Inflammatory macrophage treated with lipopolysaccharide for 4 hours (primary cell): ENCODE data around the gene IRAK2.

Source experiments
- DNase-seq: peaks from one replicate; pipeline ENCODE4 v3.0.0-alpha.2; 2020

Gene IRAK2

DNA sequence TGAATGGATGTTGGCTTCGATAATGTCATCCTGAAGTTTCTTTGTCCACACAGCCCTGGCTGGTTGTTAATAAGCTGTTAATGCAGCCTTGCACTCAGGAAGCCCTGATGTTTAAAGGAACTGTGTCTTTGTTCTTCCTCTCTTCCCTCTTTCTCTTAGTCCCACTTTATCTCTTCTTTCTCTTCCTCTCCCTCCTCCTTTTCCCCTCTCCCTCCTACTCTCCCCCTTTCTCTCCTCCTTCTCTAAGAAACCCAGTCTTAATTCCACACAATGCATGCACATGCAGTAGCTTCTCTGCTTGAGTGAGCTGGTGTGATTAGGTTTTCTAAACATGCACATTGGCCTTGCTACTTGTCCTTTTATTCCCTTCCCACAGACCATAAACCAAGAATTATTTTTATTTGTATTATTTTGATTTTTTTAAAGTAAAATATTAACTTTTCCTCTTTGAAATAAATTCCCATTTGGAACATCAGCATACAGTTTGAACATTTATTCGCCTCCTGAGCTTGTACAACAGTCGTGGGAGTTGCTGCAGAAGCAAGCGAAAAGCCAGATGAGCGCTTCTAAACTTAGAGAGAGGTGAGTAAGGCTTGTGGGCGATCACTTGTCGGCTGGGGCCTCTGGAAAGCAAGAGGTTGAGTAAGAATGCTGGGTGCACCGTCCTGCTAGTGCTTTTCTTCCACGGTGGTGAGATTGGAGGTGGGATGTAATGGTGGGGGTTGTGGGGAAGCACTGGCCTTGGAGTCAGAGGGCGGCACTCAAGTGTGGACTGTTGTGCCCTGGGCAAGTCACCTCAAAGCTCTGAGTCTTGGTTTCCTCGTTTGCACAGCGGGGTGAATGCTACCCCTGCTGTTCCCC is 120.8 kb downstream of the IRAK2 start:
- no peak for DNase-seq

DNA sequence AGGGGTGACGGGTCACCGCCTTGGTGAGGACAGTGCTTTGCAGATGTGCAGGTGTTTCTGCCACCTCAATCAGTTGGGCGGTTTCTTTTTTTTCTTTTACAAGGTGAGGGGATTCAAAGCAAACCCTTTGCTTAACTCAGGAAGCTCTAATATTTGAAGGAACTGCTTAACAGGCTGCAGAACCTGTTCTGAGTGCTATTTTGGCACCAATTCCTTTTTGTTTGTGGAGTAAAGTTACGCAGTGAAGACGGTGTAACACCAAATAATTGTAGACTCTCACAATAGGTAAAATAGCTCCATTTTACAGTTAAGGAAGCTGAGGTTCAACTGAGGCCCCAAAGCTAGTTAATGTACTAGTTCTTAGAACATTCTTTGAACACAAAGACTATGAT is 121.4 kb downstream of the IRAK2 start:
- no peak for DNase-seq

DNA sequence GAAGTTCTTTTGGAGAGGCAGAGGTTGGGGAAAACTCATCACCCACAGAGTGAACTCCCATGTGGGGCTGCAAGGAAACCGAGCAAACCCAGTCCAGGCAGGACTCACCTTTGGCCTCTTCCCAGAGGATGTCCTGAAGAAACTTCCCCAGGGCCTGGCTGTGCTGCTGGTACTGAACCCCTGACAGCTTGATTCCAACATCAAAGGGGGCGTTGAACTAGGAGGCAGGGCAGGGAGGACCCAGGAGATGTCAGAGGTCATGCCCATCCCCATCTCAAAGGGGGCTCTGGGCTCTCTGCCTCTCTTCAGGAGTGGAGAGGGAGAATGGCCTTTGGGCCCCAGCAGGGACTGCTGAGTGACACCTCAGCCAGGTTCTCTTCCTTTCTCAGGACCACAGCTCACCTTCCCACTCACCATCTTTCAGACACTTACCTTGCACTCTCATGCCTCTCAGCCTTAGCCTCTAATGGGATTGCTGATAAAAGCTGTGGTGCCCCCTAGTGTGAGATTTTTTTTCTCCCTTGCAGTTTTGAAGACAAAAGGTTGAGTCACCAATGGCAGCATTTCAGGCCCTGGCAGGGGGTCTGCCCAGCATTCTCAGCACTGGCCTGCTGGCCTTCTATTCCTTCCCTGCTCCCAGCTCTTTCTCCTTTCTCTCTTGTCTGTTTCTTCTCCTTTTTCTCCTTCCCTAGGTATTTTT is 122.0 kb downstream of the IRAK2 start:
- DNase-seq, result no peak

DNA sequence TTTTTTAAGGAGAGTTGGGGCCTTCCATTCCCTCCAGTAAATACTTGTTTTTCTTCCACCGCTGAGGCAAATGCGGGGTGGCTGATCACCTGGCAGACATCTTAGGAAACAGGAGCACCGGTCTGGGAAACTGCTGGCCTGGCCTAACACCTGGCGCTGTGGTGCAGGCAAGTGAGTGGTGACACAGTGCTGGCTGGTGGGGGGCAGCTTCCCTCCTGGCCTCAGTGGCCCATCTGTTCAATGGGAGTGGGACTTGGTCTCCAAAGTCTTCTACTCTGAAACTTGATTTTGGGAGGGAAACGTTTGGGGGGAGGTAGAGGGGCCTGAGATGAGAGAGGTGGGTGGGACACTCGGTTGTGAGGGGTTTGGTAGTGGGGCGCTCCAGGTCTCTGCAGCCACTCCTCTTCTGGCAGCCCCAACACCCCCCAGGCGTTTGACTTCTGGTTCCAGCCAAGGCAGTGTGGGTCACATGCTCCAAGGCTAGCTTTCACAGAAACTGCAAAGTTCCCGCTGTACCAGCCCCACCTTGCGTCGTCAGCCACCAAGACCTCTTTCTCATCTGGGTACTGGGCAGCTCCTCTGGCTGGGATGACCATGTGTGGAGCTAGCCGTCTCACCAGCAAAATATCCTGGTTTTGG is 123.3 kb downstream of the IRAK2 start:
- no peak for DNase-seq

DNA sequence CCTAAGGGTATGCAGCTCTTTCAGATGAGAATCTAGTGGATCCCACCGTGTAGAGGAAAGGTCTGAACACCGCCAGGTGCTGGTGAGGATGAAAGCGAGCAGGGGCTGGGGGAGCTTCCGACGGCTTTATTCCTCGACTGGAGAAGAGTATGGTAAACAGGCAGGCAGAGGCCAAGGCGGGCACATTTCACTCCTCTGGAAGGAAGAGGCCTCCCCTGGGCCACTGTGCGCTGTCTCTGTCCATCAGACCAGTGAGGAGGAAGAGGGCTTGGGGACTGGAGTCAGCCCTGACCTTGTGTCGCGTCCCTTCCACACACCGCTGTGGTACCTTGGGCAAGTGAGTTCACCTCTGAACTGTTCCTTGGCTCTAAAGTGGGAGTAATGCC is 123.8 kb downstream of the IRAK2 start:
- DNase-seq, result no peak

DNA sequence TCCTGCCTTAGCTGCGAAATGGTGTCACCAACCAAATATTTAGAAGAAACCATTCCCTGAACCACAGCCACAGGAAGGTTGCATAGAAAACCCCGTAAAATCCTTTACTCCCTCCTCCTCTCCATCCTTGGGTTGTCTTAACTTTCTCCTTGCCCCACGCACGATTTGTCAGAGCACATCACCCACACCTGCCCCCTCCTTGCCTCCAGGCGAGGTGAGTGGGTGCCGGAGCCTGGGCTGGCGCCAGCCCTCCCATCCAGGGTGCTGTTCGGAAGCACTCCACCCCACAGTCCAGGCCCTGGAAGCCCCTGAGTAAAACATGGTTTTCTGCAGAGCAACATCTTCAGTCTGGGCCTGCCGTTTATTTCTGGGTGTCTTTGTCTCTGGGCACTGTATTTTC is 124.4 kb downstream of the IRAK2 start:
- DNase-seq, result no peak

DNA sequence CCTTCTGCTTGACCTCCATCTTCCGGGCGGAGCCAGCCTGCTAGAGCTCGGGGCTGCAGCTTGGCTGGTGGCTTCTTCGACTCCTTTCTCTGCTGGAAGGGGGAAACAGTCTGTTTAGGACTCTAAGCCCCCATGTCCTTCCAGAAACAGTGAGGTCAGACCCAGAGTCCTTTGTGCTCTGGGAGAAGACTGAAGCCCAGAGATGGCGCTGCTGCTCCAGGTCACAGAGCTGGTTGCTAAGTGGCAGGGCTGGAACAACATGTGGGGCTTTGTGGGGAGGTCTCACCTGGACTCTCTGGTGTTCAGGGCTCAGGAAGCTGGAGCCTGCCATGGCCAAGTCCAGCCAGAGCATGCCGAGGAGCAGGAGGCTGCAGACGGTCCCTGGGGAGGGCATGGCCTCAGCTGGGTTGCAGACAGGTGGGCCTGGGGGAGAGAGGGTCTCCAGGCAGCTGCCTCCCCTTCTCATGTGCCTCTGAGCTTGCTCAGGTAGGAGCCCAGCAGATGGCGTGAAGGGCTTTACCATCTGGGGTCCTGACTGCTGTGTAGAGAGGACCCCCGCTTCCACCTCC is 125.2 kb downstream of the IRAK2 start:
- no peak for DNase-seq

DNA sequence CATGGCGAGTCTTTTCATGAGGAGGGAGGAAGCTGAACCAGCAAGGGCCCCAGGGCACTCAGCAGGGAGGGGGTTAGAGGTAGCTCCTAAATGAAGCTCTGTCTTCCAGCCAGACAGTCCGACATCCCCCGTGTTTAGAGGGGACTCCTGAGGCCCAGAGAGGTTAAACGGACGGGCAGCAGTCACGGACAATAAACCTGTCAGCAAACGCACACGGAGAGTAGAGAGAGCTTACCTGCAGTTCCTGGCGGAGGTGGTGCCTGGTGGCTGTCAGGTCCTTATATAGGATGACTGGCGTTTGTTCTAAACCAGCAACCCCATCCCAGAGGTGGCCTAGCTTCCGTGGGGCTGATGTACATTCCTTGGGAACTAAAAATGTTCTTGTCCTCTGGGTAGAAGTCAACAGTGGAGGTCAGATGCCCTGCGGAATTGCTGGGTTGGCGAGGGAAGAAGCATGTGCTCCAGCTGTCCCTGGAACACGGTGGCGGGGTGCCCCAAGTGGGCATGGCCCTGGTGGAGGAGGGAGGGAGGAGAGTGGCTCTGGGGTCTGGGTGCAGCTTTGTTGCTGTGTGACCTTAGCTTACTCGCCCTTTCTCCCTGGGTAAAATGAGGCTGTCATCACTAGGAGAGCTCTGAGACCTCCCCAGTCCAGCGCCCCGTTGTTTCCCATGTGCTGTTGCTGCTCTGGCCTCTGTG is 125.9 kb downstream of the IRAK2 start:
- DNase-seq, result no peak

DNA sequence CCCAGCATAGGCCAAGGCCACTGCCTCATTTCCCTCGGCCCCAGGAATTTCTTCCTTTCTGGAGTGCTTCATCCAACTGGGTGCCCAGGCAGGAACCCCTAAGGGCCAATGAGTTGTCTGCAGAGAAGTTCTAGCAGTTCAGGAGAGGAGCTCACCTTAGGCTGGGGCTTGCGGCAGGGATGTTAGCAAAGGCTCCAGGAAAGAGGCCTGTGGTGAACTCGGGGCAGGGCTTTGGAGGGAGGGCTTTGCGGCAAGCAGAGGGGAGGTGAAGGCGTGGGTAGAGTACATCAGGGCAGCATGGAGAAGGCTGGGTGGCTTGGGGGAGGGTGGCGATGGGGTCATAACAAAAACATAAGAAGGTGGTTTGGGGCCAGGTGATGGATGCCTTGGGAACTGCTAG is 126.9 kb downstream of the IRAK2 start:
- no peak for DNase-seq

DNA sequence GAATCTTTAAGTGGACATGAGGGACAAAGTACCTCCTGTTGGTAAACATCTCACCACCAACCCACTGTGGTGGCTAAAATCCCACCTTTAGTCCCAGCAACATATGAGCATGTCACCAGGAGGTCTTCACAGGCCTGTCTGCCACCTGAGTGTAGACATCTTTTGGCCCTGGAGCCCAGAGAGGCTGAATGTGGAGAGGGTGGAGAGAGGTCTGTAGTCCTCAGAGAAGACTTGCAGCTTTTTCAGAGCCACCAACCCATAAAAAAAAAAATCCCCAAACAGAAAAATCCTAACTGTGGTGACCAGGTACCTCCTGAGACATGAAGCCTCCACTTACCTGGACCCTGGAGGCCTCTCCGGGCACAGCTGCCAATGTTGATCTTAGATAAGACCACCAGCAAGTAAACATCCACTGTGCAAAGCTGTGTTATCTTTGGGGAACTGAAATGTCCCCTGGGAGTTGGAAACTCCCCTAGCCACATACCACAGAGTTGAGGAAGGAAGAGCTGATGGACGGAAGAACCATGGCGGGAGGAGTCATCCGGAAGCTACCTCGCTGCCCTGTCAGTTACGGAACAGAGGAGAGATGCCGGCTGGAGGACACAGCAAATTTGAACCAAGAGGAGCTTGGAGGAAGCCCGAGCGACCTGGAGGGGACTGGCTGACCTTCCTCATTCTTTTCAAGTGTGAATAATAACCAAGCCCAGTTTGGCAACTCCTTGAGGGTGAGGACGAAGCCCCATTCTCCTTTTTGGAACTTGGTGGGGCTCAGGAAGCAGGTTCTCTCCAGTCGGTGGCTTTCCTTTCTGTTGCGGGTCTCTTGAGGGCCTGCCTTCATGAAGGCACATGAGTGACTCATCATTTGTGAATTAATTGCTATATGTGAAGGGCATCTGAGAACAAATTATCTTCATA is 128.0 kb downstream of the IRAK2 start, which contains the start of gene GHRL:
Gene GHRL (minus strand): TSS at position 443 of the 915 bp plus-strand sequence. CDS start 2,767 bp downstream, outside the sequence.
- DNase-seq, result peak; percentile 59
